ENCODE measurements around the gene CADPS2. TPM values are rescaled to one million over a fixed set of nuclear protein-coding genes. Genes with fewer than 3 reads are reported as not detected.

The CADPS2 gene
- total and polyA plus RNA-seq, 10 of the 15 experiments (the other 5 are each of a cell fraction or from before 2014, with no cell fraction given): 0.05 to 7.5 (median 0.25) TPM

- no peak for DNase-seq (ENCODE audit: low read depth, low spot score)
- no peak for FAIRE-seq
- Histone ChIP-seq H3K79me2 (ENCODE audit: control insufficient read depth, insufficient read depth, low read length) (no peaks in the 10 kb centered on the region), H3K4me1 (ENCODE audit: control insufficient read depth, insufficient read depth, low read length) (no peaks in the 10 kb centered on the region), H3K27ac (ENCODE audit: control insufficient read depth, insufficient read depth) (no peak overlapping the region), H3K4me2 (ENCODE audit: control insufficient read depth, insufficient read depth) (no peak overlapping the region), H4K20me1 (ENCODE audit: control insufficient read depth, insufficient read depth) (no peaks in the 10 kb centered on the region), H2AFZ (ENCODE audit: control insufficient read depth, low read depth, low read length) (no peak overlapping the region), H3K4me3 (no peak overlapping the region), H3K9me3 (replicated peaks; ENCODE audit: control insufficient read depth, insufficient read depth, low read length) (no peaks in the 10 kb centered on the region), H3K36me3 (ENCODE audit: control insufficient read depth in 2 of 2, insufficient read depth in 2 of 2, low read length in 1 of 2) (no peaks in the 10 kb centered on the region), H3K9ac (ENCODE audit: control insufficient read depth, insufficient read depth, low read length) (no peak overlapping the region), H3K27me3 (replicated peaks in 1 of 2; ENCODE audit: control insufficient read depth in 2 of 2, insufficient read depth in 2 of 2, low read length in 1 of 2) (no peaks in the 10 kb centered on the region; a peak in 1 of 4 replicates)
- 46% methylated on average over 1 of the region's 1 CpG for WGBS (ENCODE audit: insufficient coverage, insufficient replicate concordance, low lambda C conversion rate, missing lambda C conversion rate)
- TF ChIP-seq CEBPZ (IDR thresholded peaks at IDR 0.05; ENCODE audit: low read depth, low read length): no peak
- no peak for TF ChIP-seq RELB (IDR thresholded peaks at IDR 0.05; ENCODE audit: low read depth)
- no peak for TF ChIP-seq HCFC1 (IDR thresholded peaks at IDR 0.05; ENCODE audit: low read length)
- in situ Hi-C loops (cut with MboI) (no loop called here), intact Hi-C loops (cut with micrococcal nuclease; ENCODE audit: unreplicated experiment) (loop anchor here (5.0 kb wide), 3 partner anchors 74 to 599 kb away; no protein-coding TSS in a partner anchor)
- BruUV-seq (replicated peaks): no TSS peak
- RAD21 ChIA-PET (ENCODE audit: unreplicated experiment): interaction anchor here (0.9 to 1.2 kb wide), 5 partner anchors 19 to 601 kb away, joined by 3 read pairs; no protein-coding TSS in a partner anchor
- POLR2A ChIA-PET: interaction anchor here (1.0 kb wide), 1 partner anchor 43 kb away, joined by 3 read pairs; no protein-coding TSS in a partner anchor
- ATAC-seq: no peak
- CTCF ChIA-PET: interaction anchor here (0.8 to 1.2 kb wide), 4 partner anchors 26 to 601 kb away, joined by 3 to 4 read pairs (median 3); no protein-coding TSS in a partner anchor
- SMC1A ChIA-PET (ENCODE audit: uncharacterized antibody, unreplicated experiment): interaction anchor here (1.0 to 1.8 kb wide), 7 partner anchors 9 to 133 kb away, joined by 3 to 8 read pairs (median 3); no protein-coding TSS in a partner anchor
Observed at GRCh38 chr7:122553761-122554160, 332.5 kb downstream of the CADPS2 start.
